HepG2 (cell line): ENCODE measurements around the gene TUBG1. TPM values are rescaled to one million over a fixed set of nuclear protein-coding genes. Genes with fewer than 3 reads are reported as not detected.
"Not testable (repeated sequence)": the region's sequence is repeated elsewhere in the genome, so short reads cannot be mapped to it uniquely, and the experiment has no call there.

ENCODE experiments used
- ATAC-seq: fragments of 200-7000 bp; cut with Tn5 transposase; 3 replicates; pipeline ENCODE4 v1.9.1; 2020; ENCODE audit warnings: mild to moderate bottlenecking, moderate library complexity
- BruUV-seq: library from RNA; stranded (reverse); fragments of 400-500 nt; replicated peaks from 2 replicates; lab custom pipeline; 2021; lab: Mats Ljungman, UMichigan
- CTCF ChIA-PET: fragments of 300-600 bp; formaldehyde crosslinking; extraction: SDS; loops from one replicate; lab custom pipeline; 2021; ENCODE audit warnings: low total read pairs, inconsistent platforms, low intra/inter-chr PET ratio; lab: Yijun Ruan, JAX
- POLR2A ChIA-PET: fragments of 350-600 bp; sonication (Branson Sonifier 250); formaldehyde crosslinking; loops from one replicate; lab custom pipeline; 2020; ENCODE audit warnings: antibody characterized with exemption, inconsistent platforms; lab: Yijun Ruan, JAX
- DNase-seq: peaks from one replicate; pipeline ENCODE4 v3.0.0-alpha.2; 2015; ENCODE audit warnings: low spot score
- FAIRE-seq: peaks from 3 replicates; lab custom pipeline; 2011; peaks lifted over from hg19 to GRCh38; lab: Jason Lieb, UNC
- H2AFZ ChIP-seq: one replicate; pipeline ENCODE4 v1.6.1; 2011; ENCODE audit warnings: low read length, inconsistent platforms
- H3K27ac ChIP-seq: fragments of 300-600 bp; 3 replicates; pipeline ENCODE4 v1.8.0; 2011; ENCODE audit warnings: mixed run types, mild to moderate bottlenecking, mixed read lengths, low read length, inconsistent platforms; ENCODE audit not compliant: insufficient read depth; ENCODE audit errors: extremely low read length
- H3K27me3 ChIP-seq, 2 experiments: fragments of 200-600 bp in 1 of 2; 2 replicates in 1 of 2; 3 replicates in 1 of 2; pipeline versions ENCODE4 v1.6.0 to v1.8.0; 2011; ENCODE audit warnings: low read length in 2 of 2, mild to moderate bottlenecking in 2 of 2, moderate library complexity in 2 of 2, inconsistent platforms in 1 of 2; ENCODE audit not compliant: insufficient read depth in 2 of 2, control insufficient read depth in 1 of 2
- H3K36me3 ChIP-seq, 2 experiments: fragments of 200-600 bp in 1 of 2; replicated peaks in 1 of 2; 2 replicates in 1 of 2; 3 replicates in 1 of 2; pipeline versions ENCODE4 v1.5.1 to v1.8.0; 2011; ENCODE audit warnings: low read length in 2 of 2, inconsistent platforms in 1 of 2; ENCODE audit not compliant: insufficient read depth in 2 of 2, control insufficient read depth in 1 of 2
- H3K4me1 ChIP-seq: 2 replicates; pipeline ENCODE4 v1.5.1; 2012; ENCODE audit warnings: low read length, inconsistent platforms; ENCODE audit not compliant: insufficient read depth
- H3K4me2 ChIP-seq: 2 replicates; pipeline ENCODE4 v1.6.0; 2011; ENCODE audit warnings: low read depth, low read length, inconsistent platforms
- H3K4me3 ChIP-seq, 3 experiments: fragments of 200-600 bp in 1 of 3; sonication (generic), shearing (Covaris generic) in 1 of 3; replicated peaks in 1 of 3; 2 replicates each; pipeline ENCODE4 v1.5.1; 2011 to 2016; ENCODE audit warnings: low read length in 3 of 3, inconsistent platforms in 2 of 3, low read depth in 2 of 3, mild to moderate bottlenecking in 2 of 3, control low read depth in 1 of 3, mixed read lengths in 1 of 3; ENCODE audit not compliant: insufficient read depth in 1 of 3
- H3K79me2 ChIP-seq: one replicate; pipeline ENCODE4 v1.6.1; 2011; ENCODE audit warnings: low read length, inconsistent platforms; ENCODE audit not compliant: insufficient read depth
- H3K9ac ChIP-seq: 2 replicates; pipeline ENCODE4 v1.6.0; 2011; ENCODE audit warnings: mild to moderate bottlenecking, low read depth, low read length, inconsistent platforms; ENCODE audit not compliant: insufficient read depth
- H3K9me3 ChIP-seq: 2 replicates; pipeline ENCODE4 v1.5.1; 2012; ENCODE audit warnings: mild to moderate bottlenecking, low read length
- H4K20me1 ChIP-seq: 2 replicates; pipeline ENCODE4 v1.6.0; 2011; ENCODE audit warnings: inconsistent platforms, mild to moderate bottlenecking, low read length, moderate library complexity; ENCODE audit not compliant: insufficient read depth
- ASH2L ChIP-seq: fragments of 300-600, 200-600 bp; sonication (generic); IDR thresholded peaks from 2 replicates; pipeline ENCODE4 v1.7.0; 2017; ENCODE audit warnings: low read depth, mild to moderate bottlenecking, moderate library complexity, mixed read lengths, low read length; ENCODE audit not compliant: insufficient read length
- EED ChIP-seq: sonication (generic); formaldehyde crosslinking; IDR thresholded peaks from 2 replicates; pipeline ENCODE4 v1.5.0; 2020; ENCODE audit warnings: mild to moderate bottlenecking, missing genetic modification reagents
- HES4 ChIP-seq: sonication (generic); formaldehyde crosslinking; IDR thresholded peaks from 2 replicates; pipeline ENCODE4 v1.9.0; 2021; ENCODE audit warnings: mild to moderate bottlenecking, missing genetic modification reagents, borderline replicate concordance
- HNF4G ChIP-seq, 2 experiments: sonication (generic) in 1 of 2; formaldehyde crosslinking in 1 of 2; IDR thresholded peaks; 2 replicates each; pipeline versions ENCODE4 v1.4.0 to v1.6.1; 2011 to 2020; ENCODE audit warnings: borderline replicate concordance in 2 of 2, low read depth in 2 of 2, mild to moderate bottlenecking in 2 of 2, low read length in 1 of 2, missing genetic modification reagents in 1 of 2, moderate library complexity in 1 of 2
- KLF16 ChIP-seq, 2 experiments: sonication (generic) in 1 of 2; formaldehyde crosslinking in 1 of 2; IDR thresholded peaks; 2 replicates each; pipeline versions ENCODE4 v1.6.1 to v1.8.0; 2016 to 2023; ENCODE audit warnings: missing genetic modification reagents in 2 of 2, missing compliant biosample characterization in 1 of 2
- NR2F2 ChIP-seq: IDR thresholded peaks from 2 replicates; pipeline ENCODE4 v1.6.1; 2012; ENCODE audit warnings: low read depth, inconsistent platforms, borderline replicate concordance
- NR2F6 ChIP-seq, 2 experiments: IDR thresholded peaks; 2 replicates each; pipeline ENCODE4 v1.6.1; 2016; ENCODE audit warnings: antibody characterized with exemption in 1 of 2, mild to moderate bottlenecking in 1 of 2
- ZC3H13 ChIP-seq: sonication (generic); formaldehyde crosslinking; IDR thresholded peaks from 2 replicates; pipeline ENCODE4 v1.8.1; 2023; ENCODE audit warnings: mild to moderate bottlenecking, missing genetic modification reagents, moderate library complexity
- ZFP41 ChIP-seq: sonication (generic); formaldehyde crosslinking; IDR thresholded peaks from 2 replicates; pipeline ENCODE4 v1.4.0; 2020; ENCODE audit warnings: mild to moderate bottlenecking, missing genetic modification reagents, borderline replicate concordance
- ZFP90 ChIP-seq: sonication (generic); formaldehyde crosslinking; IDR thresholded peaks from 2 replicates; pipeline ENCODE4 v1.8.0; 2022; ENCODE audit warnings: missing genetic modification reagents, mild to moderate bottlenecking, inconsistent platforms, borderline replicate concordance
- ZNF296 ChIP-seq: sonication (generic); formaldehyde crosslinking; conservative IDR thresholded peaks from 2 replicates; pipeline ENCODE4 v1.5.0; 2020; ENCODE audit warnings: mild to moderate bottlenecking, missing genetic modification reagents
- ZNF317 ChIP-seq: sonication (generic); formaldehyde crosslinking; IDR thresholded peaks from 2 replicates; pipeline ENCODE4 v1.5.0; 2020; ENCODE audit warnings: mild to moderate bottlenecking, missing genetic modification reagents
- ZNF34 ChIP-seq: sonication (generic); formaldehyde crosslinking; IDR thresholded peaks from 2 replicates; pipeline ENCODE4 v1.4.0; 2020; ENCODE audit warnings: mild to moderate bottlenecking, missing genetic modification reagents, borderline replicate concordance
- ZNF451 ChIP-seq: sonication (generic); formaldehyde crosslinking; IDR thresholded peaks from 2 replicates; pipeline ENCODE4 v1.5.0; 2020; ENCODE audit warnings: mild to moderate bottlenecking, missing genetic modification reagents
- ZNF768 ChIP-seq: sonication (generic); formaldehyde crosslinking; IDR thresholded peaks from 2 replicates; pipeline ENCODE4 v1.4.0; 2020; ENCODE audit warnings: missing genetic modification reagents
- ZNF772 ChIP-seq: sonication (generic); formaldehyde crosslinking; IDR thresholded peaks from 2 replicates; pipeline ENCODE4 v1.5.0; 2020; ENCODE audit warnings: mild to moderate bottlenecking, missing genetic modification reagents
- ZNF816 ChIP-seq: sonication (generic); formaldehyde crosslinking; IDR thresholded peaks from 2 replicates; pipeline ENCODE4 v1.8.0; 2022; ENCODE audit warnings: missing genetic modification reagents, mild to moderate bottlenecking, borderline replicate concordance
- WGBS: methylation state at CpG from one replicate; pipeline ENCODE4 v1.1.6; 2017; ENCODE audit warnings: low lambda C conversion rate; 5-methylcytosine and 5-hydroxymethylcytosine counted together
- in situ Hi-C: cut with HindIII; loops from 2 replicates; pipeline ENCODE4 v1.10.0; 2017; ENCODE audit warnings: low pct_unique_long_range_greater_than_20kb; ENCODE audit not compliant: extremely low pct_ligation_motif_present
- intact Hi-C: fragments of 100-400 bp; cut with micrococcal nuclease; formaldehyde crosslinking; loops from one replicate; pipeline ENCODE4 v1.10.0; 2022; ENCODE audit not compliant: unreplicated experiment
- polyA plus RNA-seq, 8 experiments: library from polyadenylated mRNA; depleted of rRNA in 3 of 8; stranded (reverse) in 7 of 8; unstranded in 1 of 8; fragments of >200 nt; fragmentation: Illumina TruSeq in 4 of 8; extraction: Trizol in 4 of 8; gene quantifications; 2 replicates each; pipeline versions ENCODE4 v1.2.1 to v1.2.3, GENCODE V29; 2011 to 2016; ENCODE audit warnings: low read depth in 4 of 8, missing spikeins in 1 of 8, mixed read lengths in 1 of 8; ENCODE audit not compliant: insufficient read depth in 1 of 8
- total RNA-seq, 5 experiments: library from RNA; depleted of rRNA; stranded (reverse); fragments of >200 nt; fragmentation: Illumina TruSeq; extraction: Trizol; gene quantifications; 2 replicates each; pipeline ENCODE4 v1.2.3, GENCODE V29; 2016; ENCODE audit warnings: low read depth in 1 of 5
- TF ChIP-seq, protein P1 (sequence below): sonication (generic); formaldehyde crosslinking; IDR thresholded peaks from 2 replicates; pipeline ENCODE4 v1.4.0; 2020; ENCODE audit warnings: missing genetic modification reagents, mild to moderate bottlenecking, borderline replicate concordance

The TUBG1 gene
- total and polyA plus RNA-seq, 2 of the 13 experiments (the other 11 are each of a cell fraction or from before 2014, with no cell fraction given), result 74.1 to 137 TPM

DNA sequence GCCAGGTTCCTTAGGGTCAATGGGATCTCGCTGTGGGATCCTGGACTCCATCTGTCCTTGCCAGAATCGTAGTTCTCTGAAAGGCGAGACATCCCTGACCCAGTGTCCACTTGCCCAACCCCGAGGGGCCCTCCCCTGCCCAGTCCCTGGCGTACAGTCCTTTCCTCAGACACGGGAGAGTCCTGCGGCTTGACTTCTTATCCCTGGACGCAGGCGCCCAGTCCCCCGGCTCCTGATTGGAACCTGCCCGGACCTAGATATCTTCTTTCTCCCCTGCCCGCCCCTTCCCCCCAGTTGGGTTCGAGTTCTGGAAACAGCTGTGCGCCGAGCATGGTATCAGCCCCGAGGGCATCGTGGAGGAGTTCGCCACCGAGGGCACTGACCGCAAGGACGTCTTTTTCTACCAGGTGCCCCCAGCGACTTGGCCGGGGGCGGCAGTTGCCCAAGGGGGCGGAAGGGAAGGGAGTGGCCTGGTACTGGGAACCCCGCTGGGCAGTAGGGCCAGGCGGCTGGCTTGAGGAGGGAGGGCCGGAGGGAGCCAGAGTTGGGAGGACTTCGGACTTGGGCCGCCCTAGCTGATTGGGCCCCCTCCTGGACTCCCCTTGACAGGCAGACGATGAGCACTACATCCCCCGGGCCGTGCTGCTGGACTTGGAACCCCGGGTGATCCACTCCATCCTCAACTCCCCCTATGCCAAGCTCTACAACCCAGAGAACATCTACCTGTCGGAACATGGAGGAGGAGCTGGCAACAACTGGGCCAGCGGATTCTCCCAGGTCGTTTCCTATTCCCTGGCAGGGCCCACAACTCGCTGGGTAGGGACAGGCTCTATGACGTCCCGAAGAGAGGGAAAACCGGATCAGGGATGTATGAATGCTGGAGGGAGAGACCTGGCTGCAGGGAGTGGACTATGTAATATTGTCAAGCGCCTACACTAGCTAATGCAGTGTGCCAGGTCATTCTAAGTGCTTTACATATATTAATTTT lies 625 bp downstream of the TUBG1 start:
- DNase-seq; in situ Hi-C loops; H3K27me3 ChIP-seq; H2AFZ ChIP-seq; H3K9me3 ChIP-seq; H4K20me1 ChIP-seq; TF ChIP-seq HNF4G (CRISPR knock-in tag; IDR thresholded peaks at IDR 0.05; ENCODE audit: borderline replicate concordance, low read depth); NR2F6 (CRISPR knock-in tag; IDR thresholded peaks at IDR 0.05): not testable (repeated sequence)
- POLR2A ChIA-PET, result interaction anchor here (0.8 to 4.0 kb wide), 40 partner anchors 9 to 524 kb away, joined by 3 to 60 read pairs (median 7); partner anchors contain the start of genes BECN1, CCR10, CNTD1 and CNTNAP1
- CTCF ChIA-PET, result interaction anchor here (1.4 kb wide), 1 partner anchor 9 kb away, joined by 6 read pairs; no protein-coding TSS in a partner anchor
- Histone ChIP-seq H3K4me1 (peaks cover 51% of the 10 kb centered on the region), H3K9ac (peak overlapping the region; percentile 90), H3K4me2 (peak overlapping the region; percentile 89), H3K79me2 (peaks cover 46% of the 10 kb centered on the region), H3K4me3 (peak overlapping the region; percentile 74 to 91 (median 75)), H3K27ac (peak overlapping the region; percentile 89), H3K36me3 (peaks cover 24 to 34% of the 10 kb centered on the region in 2 experiments)
- 7% methylated on average over 33 of the region's 42 CpGs for WGBS
- peak; percentile 86 for ATAC-seq
- TSS peak; percentile 73 for BruUV-seq
- FAIRE-seq, result peak; percentile 99
- intact Hi-C loops, result loop anchor here (2.0 kb wide), 1 partner anchor 69 kb away; no protein-coding TSS in a partner anchor
- TF ChIP-seq ZNF296 (CRISPR knock-in tag) (peak; percentile 93), ZNF34 (CRISPR knock-in tag) (0 out of 2 replicates have a peak, but pooled peaks have one; percentile 17), ZNF768 (CRISPR knock-in tag) (peak; percentile 5; the same call in 1 of the 2 replicates), HNF4G (IDR thresholded peaks at IDR 0.05; ENCODE audit: borderline replicate concordance, low read depth, low read length) (peak; percentile 20; the same call in 1 of the 2 replicates), NR2F2 (peak; percentile 30; the same call in 1 of the 2 replicates), ASH2L (peak; percentile 51), NR2F6 (IDR thresholded peaks at IDR 0.05) (0 out of 2 replicates have a peak, but pooled peaks have one; percentile 13), ZNF772 (0 out of 2 replicates have a peak, but pooled peaks have one; percentile 41), HES4 (CRISPR knock-in tag) (peak; percentile 53; the same call in 1 of the 2 replicates), ZFP90 (CRISPR knock-in tag) (peak; percentile 67), ZC3H13 (peak; percentile 66; the same call in 1 of the 2 replicates), ZNF816 (CRISPR knock-in tag) (0 out of 2 replicates have a peak, but pooled peaks have one; percentile 48), ZNF317 (CRISPR knock-in tag) (peak; percentile 5; the same call in 1 of the 2 replicates), ZFP41 (0 out of 2 replicates have a peak, but pooled peaks have one; percentile 74), KLF16 (CRISPR knock-in tag; IDR thresholded peaks at IDR 0.05) (0 out of 4 replicates have a peak, but pooled peaks of 1 of the 2 experiments have one; percentile 8), EED (CRISPR knock-in tag) (peak; percentile 15; the same call in 1 of the 2 replicates), ZNF451 (CRISPR knock-in tag) (peak; percentile 1; the same call in 1 of the 2 replicates)
- TF ChIP-seq, protein P1, sequence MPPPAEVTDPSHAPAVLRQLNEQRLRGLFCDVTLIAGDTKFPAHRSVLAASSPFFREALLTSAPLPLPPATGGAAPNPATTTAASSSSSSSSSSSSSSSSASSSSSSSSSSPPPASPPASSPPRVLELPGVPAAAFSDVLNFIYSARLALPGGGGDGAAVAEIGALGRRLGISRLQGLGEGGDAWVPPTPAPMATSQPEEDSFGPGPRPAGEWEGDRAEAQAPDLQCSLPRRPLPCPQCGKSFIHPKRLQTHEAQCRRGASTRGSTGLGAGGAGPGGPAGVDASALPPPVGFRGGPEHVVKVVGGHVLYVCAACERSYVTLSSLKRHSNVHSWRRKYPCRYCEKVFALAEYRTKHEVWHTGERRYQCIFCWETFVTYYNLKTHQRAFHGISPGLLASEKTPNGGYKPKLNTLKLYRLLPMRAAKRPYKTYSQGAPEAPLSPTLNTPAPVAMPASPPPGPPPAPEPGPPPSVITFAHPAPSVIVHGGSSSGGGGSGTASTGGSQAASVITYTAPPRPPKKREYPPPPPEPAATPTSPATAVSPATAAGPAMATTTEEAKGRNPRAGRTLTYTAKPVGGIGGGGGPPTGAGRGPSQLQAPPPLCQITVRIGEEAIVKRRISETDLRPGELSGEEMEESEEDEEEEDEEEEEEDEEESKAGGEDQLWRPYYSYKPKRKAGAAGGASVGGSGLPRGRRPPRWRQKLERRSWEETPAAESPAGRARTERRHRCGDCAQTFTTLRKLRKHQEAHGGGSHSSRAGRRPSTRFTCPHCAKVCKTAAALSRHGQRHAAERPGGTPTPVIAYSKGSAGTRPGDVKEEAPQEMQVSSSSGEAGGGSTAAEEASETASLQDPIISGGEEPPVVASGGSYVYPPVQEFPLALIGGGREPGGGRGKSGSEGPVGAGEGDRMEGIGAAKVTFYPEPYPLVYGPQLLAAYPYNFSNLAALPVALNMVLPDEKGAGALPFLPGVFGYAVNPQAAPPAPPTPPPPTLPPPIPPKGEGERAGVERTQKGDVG, result peak; percentile 60; the same call in 1 of the 2 replicates
